ENCODE results near the gene YWHAG.
"Not testable (repeated sequence)": the region's sequence is repeated elsewhere in the genome, so short reads cannot be mapped to it uniquely, and the experiment has no call there.

Gene YWHAG

DNA sequence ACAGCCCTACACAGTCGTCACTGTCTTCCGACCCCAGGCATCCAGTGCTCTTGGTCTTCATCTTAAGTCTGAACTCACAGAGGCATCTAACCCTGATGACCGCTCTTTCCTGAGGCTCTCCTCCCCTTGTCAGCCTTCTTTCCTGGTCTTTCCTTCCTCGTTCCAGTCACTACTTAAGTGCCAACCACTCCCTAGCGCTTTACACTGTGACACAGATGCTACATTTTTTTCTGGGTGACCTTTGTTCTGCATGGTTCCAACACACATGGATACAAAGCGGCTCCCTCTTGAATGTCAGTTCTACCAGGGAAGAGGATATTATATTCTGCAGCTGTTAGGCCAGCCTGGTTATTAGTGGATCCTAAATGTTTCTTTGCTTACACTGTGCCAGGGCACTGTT, 12.7 kb downstream of the YWHAG start:
- DNase-seq = no peak

DNA sequence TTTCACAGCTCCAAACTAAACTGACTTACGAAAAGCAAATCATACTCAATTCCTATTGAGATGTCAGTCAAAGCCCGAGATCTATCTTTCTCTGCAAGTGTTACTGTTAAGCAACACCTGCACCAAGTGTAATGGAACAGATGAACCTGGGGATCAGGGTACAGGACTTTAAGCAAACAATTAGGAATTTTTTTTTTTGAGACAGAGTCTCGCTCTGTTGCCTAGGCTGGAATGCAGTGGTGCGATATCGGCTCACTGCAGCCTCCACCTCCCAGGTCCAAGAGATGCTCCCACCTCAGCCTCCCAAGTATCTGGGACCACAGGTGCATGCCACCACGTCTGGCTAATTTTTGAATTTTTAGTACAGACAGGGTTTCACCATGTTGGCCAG, 14.9 kb downstream of the YWHAG start:
- DNase-seq = no peak

DNA sequence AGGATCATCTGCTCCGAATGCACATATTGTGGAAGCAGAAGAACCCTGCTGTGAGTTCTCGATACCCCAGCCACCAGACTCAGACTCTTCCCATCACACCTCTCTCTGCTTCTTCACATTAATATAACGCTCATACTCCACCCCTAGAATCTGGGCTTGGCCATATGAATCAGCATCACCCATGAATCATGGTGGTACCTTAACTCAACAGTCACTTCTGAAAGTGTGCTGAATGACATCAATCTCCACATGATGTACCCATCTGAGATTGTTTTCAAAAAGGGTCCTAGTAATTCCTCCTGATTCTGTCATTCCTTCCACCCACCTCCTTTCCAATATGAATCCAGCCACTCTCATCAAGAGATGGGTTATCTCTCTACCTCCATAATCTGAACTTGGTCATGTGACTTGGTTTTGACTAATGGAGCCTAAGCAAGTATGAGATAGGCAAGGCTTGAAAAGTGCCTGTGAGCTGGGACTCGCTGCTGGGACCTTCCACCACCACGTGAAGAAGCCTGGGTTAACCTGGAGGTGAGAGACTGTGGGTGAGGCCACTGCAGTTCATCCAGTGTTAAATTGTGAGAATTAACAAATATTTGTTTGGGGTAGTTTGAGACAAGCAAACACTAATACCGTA, 15.4 kb downstream of the YWHAG start:
- DNase-seq = no peak

DNA sequence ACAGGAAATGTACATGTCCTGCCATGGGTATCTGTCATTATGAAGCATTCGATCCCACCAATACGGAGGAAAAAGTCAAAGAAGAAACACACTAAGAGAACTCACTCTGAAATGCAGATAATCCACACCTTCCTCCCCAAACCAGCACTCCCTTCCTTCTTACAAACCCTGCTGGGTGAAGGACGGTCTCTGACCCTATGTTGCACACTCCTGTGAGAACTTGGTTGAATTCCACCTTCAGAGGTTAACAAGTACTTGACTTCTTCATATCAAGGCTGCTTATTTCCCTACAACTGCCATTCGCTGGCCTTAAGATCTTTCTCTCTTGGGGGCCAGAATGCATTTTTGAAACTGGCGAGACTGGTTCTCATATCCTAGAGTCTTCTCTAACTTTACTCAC, 16.6 kb downstream of the YWHAG start:
- DNase-seq = no peak

DNA sequence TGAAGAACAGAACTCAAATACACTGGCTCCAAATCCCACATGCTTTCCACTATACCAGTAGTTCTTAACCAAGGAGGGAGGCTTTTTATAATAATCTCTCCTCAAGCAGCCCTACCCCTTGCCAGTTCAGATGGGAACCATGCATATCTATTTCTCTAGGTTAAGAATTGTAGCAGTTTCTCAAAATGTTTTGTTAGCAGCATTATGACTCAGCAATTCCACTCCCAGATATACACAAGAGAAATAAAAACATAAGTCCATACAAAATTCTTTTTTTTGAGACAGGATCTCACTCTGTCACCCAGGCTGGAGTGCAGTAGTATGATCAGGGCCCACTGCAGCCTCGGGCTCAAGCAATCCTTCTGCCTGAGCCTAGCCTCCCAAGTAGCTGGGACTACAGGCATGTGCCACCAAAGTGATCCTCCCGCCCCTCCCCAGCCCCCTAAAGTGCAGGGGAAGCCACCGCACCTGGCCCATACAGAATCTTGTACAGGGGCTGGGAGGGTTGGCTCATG, 18.1 kb downstream of the YWHAG start:
- no peak for DNase-seq

DNA sequence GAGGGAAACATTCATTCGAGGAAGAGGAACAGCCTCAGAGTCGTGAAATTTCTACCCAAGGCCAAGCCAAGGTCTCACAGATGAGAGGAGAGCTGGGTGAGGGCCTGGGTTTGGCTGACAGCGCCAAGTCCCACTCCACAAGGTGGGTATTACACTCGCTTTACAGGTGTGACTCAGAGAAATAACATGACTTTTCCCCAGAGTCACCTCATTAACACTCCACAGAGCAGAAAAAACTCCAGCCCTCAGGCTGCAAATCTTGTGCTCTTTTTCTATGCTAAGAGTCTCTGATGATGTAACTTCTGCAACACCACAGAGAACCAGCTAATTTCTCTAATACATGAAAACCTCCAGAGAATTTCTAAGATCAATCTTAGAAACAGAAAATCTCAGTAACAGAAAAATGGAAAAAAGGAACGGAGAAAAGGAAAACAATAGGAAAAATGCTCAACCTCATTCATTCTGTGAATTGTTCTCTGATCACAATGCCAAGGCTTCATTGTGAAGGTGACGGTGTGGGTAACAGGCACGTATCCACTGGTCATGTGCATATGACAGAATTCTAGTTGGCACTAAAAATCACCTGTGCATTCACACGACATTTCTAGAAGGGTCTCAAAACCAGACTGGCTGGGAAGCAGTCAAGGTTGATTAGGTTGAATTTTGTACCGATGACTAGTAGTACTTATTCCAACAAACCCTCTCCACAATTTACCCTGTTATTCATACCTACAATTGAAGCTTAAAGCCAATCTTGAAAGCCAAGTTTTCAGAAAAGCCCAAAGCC, 20.3 kb downstream of the YWHAG start:
- no peak for DNase-seq

DNA sequence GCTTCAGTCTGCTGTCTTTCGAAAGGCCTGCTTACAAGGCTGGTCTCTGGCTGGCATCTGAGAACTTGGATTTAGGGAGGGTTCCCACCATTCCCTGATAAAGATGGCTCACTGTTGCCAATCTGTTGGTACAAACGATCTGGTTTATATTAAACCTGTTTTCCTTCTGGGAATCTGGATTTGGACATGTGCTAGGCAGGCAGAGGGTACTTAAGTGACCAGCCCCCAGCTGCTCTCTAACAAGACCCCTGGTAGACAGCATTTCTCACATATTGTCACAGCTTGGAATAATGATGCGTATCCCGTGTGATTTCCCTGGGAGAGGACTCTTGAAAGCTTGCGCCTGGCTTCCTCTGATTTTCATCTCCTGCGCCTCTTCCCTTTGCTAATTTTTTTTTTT, 21.6 kb downstream of the YWHAG start:
- DNase-seq = no peak

DNA sequence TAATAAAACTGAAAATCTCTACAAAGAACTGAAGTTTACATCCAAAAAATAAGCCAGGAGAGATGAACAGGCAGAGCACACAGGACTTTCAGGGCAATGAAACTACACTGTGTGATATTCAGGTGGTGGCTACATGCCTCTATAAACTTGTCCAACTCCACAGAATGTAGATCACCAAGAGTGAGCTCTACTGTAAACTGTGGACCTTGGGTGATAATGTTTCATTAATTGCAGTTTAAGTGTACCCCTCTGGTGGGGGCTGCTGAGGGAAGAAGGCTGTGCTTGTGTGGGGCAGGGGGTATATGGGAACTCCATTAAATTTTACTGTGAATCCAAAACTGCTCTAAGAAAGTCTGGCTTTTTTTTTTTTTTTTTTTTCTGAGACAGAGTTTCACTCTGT, 22.7 kb downstream of the YWHAG start:
- no peak for DNase-seq

DNA sequence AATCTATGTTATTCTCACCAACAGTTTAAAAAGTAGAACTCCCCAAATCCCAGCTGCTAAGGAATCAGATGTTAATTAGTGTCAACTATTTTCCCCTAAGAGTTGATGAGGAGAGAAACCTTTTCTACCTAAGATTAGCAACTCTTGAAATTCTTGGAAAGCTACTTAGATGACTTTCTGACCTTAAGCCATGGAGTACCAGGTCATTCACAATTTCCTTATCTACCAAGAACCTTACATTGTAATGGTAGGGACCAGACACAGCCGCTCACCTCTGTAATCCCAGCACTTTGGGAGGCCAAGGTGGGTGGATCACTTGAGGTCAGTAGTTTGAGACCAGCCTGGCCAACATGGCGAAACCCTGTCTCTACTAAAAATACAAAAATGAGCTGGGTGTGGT, 23.4 kb downstream of the YWHAG start:
- not testable (repeated sequence) for DNase-seq

DNA sequence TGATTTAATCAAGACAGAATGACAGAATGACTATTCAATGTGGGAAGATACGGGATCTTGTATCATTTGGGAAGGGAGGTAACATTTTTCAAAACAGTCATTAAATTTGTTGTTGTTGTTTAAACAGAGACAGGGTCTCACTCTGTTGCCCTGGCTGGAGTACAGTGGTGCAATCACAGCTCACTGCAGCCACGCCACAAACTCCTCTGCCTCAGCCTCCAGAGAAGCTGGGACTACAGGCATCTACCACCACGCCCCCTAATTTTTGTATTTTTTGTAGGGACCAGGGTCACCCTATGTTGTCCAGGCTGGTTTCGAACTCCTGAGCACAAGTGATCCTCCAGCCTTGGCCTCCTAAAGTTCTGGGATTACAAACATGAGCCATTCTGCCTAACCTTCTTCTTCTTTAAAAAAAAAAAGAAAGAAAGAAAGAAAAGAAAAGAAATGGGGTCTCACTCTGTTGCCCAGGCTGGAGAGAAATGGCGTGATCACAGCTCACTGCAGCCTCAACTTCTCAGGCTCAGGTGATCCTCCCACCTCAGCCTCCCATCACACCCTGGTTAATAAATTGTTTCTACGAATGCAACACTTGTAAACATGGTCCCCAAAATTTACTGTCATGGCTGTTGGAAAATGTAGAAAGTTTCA, 24.3 kb downstream of the YWHAG start:
- DNase-seq = no peak

DNA sequence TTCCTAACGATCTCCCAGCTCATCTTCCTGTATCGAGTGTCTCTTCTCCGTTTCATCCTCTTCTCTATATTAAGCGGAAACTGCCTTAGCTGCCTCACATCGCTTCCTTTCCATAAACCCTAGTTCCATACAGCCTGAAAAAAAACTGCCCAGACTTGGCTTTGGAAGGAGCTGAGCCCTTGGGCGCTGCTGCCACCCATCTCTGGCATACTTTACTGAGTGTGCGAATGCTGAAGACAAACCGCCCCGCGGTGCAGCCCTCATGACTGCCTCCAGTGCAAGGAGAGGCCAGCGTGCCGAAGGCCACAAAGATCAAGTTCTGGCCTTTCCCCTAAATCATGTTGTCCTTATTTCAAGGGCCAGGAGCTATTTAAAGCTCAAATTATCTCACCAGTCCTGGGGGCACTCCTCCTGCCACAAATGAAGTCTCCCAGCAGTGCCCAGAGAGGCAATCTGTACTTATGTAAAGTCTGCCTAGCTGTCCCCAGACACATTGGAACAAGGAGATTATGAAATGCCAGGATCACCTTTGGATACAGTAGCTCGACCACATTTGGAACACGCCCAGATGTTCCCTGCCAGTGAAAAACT, 25.2 kb downstream of the YWHAG start:
- no peak for DNase-seq

DNA sequence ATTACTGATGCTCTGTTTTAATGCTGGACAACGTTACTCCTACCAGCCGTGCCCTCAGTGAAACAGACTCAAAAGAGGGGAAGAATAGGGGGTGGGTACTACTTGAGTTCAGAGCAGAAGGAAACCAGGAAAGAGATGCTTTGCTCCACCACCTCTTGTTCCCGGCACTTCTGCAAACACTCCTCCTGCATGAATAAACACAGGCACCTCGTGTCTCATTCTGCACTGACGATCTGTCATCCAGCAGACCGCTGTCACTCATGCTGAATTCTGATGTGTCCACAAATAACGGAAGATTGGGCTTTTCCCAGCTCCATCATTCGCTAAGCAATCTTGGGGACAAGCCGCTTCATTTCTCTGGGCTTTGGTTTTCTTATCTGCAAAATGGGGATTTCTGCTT, 26.7 kb downstream of the YWHAG start:
- DNase-seq = no peak

DNA sequence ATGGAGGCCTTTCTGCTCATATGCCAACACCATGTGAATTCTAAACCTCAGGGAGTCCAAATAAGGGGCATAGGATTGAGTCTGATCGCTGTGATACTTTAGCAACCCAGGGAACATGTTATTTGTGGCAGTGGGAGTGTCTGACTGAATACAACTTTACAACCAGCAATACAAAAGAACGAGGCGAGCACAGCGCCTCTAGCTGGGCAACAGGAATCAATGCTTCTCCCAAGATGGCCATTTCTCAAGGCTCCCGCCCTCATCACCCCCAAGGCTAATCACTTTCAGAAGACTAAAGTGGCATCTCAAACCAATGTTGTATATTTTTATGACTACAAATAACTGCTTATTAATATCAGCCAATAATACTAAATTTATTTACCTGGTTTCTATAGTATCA, 28.1 kb downstream of the YWHAG start:
- no peak for DNase-seq

DNA sequence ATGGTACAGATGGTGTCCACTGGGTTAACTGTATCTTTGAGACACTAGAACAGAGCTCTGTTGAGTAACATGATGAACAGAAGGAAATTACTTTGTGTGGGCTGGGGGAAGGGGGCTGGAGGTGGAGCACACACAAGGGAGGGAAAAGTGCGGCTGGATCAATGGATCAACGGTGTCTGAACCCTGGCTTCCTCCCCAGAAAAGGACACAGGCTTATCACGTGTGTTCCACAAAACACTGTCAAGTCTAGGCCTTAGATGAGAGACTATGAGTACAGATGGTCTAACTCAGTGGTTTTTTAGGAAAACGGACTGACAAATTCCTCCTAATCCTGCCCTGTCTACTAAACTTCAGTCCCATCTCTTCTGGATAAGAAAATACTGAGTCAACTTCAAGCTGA, 28.5 kb downstream of the YWHAG start:
- DNase-seq = no peak

DNA sequence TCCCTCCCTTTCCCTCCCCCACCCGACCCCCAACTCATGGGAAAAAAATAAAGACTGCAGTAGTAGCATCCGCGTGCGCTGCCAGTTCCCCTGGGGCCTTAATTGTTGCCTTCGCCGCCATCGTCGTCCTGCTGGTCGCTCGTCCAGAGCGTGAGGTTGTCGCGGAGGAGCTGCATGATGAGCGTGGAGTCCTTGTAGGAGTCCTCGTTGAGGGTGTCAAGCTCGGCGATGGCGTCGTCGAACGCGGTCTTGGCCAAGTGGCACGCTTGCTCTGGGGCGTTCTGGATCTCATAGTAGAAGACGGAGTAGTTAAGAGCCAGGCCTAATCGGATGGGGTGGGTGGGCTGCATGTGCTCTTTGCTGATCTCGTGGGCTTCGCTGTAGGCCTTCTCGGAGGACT, 29.3 kb downstream of the YWHAG start:
- DNase-seq = no peak

DNA sequence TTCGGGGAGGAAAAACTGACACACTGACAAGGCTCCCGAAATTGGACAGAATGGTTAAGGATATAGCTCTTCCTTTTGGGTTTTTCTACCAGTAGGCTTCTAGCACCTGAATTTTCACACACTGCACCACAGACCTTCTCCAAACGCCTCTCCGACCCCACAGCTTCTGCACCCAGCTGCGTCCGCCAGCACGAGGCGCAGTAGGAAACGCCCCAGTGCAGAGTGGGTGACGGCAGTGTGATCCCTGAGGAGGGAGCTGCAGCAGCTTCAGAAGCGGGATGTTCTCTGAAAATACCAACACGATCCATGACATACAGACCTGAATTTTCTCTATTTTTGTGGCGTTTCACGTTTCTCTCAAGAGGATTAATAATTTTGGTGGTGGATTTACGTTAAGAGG, 30.4 kb downstream of the YWHAG start:
- no peak for DNase-seq

DNA sequence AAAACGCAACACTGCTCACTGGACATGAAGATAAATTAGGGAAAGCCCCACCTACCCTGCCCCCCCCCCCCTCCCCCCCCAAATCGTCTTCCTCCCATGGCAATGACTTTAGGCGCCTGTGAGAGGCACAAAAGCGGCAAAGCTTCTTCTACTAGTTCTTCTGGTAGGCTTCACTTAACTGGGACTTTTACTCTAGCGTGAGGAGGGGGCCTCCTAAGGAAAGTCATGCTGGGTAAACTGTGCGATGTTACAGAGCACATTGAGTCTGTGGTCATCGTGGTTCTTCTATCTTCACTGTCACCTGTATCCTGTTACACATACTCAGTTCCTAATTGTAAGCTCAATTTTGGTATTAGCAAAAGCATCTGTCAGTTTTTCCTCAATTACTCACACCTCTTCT, 31.2 kb downstream of the YWHAG start:
- no peak for DNase-seq

DNA sequence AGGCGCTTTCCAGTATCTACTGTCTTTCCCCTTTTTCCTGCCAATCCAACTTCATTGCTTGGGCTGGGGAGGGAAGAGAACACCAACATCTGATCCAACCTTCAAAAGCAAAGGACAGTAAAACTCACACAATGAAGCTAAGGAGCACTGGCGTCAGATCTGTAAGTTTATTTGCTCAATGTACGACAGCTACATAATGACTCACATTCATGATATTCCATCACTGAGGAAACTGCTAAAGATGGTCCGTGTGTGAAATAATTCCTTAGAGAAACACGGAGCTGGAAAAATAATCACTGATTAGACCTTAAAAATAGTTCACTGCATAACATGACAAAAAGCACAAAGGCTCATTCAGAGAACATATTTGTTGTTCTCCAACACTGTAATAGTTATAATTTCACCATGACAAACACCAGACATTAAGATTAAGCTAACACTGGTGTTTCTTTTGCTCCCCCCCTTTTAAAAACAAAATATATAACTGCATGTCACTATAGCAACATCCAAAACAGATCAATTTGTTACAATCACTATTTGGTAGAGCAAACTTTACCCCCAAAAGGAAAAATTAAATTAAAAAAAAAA, 32.1 kb downstream of the YWHAG start:
- DNase-seq = no peak

DNA sequence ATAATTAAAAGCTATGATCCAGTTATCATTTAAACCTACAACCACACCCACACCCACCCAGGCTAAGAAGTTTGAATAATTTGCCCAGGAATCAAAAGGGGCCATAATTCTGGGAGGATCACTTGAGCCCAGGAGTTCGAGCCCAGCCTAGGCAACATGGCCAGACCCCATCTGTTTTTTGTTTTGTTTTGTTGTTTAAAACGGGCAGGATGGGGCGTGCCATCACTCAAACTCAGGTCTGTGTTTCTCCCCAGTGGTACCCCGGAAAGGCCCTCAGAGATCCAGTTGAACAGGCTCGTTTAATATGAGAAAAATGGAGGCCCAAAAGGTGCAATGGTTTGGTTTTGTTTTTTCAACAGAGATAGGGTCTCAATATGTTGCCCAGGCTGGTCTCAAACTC, 33.0 kb downstream of the YWHAG start:
- no peak for DNase-seq

DNA sequence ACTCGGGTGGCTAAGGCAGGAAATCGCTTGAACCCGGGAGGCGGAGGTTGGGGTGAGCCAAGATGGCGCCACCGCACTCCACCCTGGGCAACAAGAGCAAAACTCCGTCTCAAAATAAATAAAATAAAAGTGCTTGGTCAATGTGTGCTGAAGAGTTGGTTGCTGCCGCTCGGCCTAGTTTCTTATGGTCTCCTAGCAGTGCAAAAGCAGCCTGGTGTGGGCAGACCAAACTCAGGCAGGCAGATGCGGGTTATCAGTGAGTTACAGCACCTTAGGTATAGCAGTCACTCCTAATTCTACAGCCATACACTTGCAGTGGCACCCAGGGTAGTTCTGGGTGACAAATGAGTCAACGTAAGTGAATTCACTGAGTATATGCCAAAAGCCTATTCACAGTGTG, 33.7 kb downstream of the YWHAG start:
- DNase-seq = no peak

DNA sequence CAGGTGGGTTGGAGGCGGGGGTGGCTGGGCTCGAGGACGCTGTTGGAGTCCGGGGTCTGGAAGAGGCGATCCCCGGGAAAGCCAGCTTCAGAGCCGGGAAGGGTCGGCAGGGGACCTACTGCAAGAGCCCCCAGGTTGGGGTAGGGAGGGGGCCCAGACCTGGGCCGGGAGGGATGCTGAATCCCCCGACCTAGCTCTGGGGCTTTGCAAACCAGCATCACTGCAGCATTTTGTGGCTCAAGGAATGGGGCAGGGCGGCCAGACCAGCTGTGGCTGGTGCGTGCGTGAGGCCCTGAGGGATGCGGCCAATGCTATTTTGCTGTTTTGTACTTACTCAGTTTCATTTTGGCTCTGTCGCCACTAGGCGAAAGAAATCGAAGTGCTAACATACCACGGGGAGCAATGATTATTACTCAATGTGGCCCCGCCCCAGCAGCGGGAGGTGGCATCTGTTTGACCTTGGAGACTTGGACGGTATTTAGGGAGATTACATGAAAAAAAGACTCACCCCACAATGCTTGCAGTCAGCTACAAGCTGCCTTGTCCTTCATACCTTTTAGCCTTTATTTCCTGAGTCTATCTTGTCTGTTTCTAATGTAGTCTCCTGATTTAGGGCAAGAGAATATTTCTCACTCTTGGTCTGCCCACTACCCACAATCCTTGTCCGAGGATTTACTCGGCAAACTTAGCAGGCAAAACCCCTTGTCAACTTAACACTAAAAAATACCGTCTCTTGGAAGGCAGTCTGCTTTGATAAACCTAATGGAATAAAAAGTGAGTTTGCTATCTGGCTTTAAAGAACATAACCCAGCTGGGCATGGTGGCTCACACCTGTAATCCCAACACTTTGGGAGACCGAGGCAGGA, 40.1 kb downstream of the YWHAG start:
- peak; percentile 46 to 53 for DNase-seq

DNA sequence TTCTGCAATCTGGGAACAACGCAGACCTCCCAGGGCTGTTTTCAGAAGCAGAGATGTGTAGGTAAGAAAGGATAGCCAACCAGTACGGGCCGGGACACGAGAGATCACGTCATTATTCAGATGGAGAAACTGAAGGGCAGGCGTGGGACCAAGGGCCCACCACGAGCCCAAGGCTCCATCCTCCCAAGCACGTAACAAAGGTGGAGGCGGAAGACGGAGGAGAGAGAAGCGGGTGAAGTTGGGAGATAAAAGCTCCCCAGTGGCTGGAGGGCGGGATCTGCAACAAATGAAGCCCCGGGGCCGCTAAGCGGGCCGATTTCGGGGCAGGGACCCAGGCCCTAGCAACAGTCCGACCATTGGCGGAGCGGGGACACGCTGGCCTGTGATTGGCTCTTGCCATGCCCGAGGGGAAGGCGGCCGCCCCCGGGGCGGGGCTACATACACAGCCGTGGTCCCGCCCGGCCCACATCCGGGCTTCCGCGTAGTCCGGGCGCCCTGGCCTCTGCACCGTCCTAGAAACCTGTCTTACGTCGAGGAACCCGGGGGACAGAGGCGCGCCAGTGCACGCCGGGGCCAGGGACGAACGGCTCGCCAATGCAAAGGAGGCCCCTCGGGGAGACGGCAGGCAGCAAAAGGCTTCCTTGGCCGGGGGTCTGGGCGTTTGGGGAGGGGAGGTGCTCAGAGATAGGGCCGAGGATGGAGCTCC, 40.9 kb downstream of the YWHAG start:
- DNase-seq = peak; percentile 88 to 92
